C4-2B (cell line): Measurements from ENCODE around the gene SCARB1.

ENCODE experiments used
- ZFX ChIP-seq: fragments of 450-650 bp; IDR thresholded peaks from 2 replicates; pipeline ENCODE4 v1.6.1; 2017
- TF ChIP-seq, protein P1 (sequence below): fragments of 450-650 bp; conservative IDR thresholded peaks from 2 replicates; pipeline ENCODE4 v1.5.1; 2017; ENCODE audit warnings: mild to moderate bottlenecking

DNA sequence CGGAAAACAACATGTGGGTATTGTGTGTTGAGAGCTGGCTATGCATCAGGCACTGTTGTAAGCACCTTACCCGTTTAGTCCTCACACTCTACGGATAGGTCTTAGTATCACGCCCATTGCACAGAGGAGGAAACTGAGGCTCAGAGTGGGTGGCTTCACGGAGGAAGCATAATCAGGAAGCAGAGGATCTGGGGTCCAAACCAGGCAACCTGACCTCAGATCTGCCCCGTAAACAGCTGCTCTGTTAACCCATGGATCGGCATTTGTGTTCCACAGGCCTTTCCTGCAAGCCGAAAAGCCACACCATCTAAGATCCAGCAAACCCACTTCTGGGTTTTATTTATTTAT, 107.9 kb downstream of the SCARB1 start:
- TF ChIP-seq, protein P1, sequence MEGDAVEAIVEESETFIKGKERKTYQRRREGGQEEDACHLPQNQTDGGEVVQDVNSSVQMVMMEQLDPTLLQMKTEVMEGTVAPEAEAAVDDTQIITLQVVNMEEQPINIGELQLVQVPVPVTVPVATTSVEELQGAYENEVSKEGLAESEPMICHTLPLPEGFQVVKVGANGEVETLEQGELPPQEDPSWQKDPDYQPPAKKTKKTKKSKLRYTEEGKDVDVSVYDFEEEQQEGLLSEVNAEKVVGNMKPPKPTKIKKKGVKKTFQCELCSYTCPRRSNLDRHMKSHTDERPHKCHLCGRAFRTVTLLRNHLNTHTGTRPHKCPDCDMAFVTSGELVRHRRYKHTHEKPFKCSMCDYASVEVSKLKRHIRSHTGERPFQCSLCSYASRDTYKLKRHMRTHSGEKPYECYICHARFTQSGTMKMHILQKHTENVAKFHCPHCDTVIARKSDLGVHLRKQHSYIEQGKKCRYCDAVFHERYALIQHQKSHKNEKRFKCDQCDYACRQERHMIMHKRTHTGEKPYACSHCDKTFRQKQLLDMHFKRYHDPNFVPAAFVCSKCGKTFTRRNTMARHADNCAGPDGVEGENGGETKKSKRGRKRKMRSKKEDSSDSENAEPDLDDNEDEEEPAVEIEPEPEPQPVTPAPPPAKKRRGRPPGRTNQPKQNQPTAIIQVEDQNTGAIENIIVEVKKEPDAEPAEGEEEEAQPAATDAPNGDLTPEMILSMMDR = no peak
- TF ChIP-seq ZFX = no peak
